Activated B cell treated with CpG ODN at 0.5 μM for 24 hours (primary cell): ENCODE measurements around the gene BCAS3. TPM values are rescaled to one million over a fixed set of nuclear protein-coding genes. Genes with fewer than 3 reads are reported as not detected.
"Not testable (repeated sequence)": the region's sequence is repeated elsewhere in the genome, so short reads cannot be mapped to it uniquely, and the experiment has no call there.

Experiments used
- ATAC-seq: fragments of 200-7000 bp; cut with Tn5 transposase; one replicate; pipeline ENCODE4 v1.10.0; 2021; ENCODE audit warnings: low read depth, mild to moderate bottlenecking, moderate library complexity
- CTCF ChIA-PET: fragments of 350-600 bp; sonication (Branson Sonifier 250); formaldehyde crosslinking; loops from one replicate; lab custom pipeline; 2021; ENCODE audit warnings: antibody characterized with exemption; lab: Charles Lee
- POLR2A ChIA-PET: fragments of 350-600 bp; sonication (Branson Sonifier 250); formaldehyde crosslinking; loops from one replicate; lab custom pipeline; 2021; ENCODE audit warnings: antibody characterized with exemption; lab: Charles Lee
- DNase-seq: peaks from one replicate; pipeline ENCODE4 v3.0.0; 2022
- H3K27ac Mint-ChIP-seq: one replicate; pipeline ENCODE4 v1.8.0; 2020; ENCODE audit warnings: mixed read lengths
- H3K27me3 Mint-ChIP-seq: one replicate; pipeline ENCODE4 v1.8.0; 2021; ENCODE audit warnings: mixed read lengths
- H3K36me3 Mint-ChIP-seq: one replicate; pipeline ENCODE4 v1.8.0; 2021; ENCODE audit warnings: low read depth, mixed read lengths
- H3K4me1 Mint-ChIP-seq: one replicate; pipeline ENCODE4 v1.8.0; 2021; ENCODE audit warnings: mixed read lengths
- H3K4me3 Mint-ChIP-seq: one replicate; pipeline ENCODE4 v1.8.0; 2020; ENCODE audit warnings: mild to moderate bottlenecking, mixed read lengths
- H3K9me3 Mint-ChIP-seq: one replicate; pipeline ENCODE4 v1.8.0; 2020; ENCODE audit warnings: mixed read lengths
- CTCF ChIP-seq: fragments of 200-600 bp; IDR thresholded peaks from one replicate; pipeline ENCODE4 v1.8.0; 2022; ENCODE audit warnings: antibody characterized with exemption, mild to moderate bottlenecking
- intact Hi-C: fragments of 100-400 bp; cut with micrococcal nuclease; formaldehyde crosslinking; loops from one replicate; pipeline ENCODE4 v1.15.1; 2024
- total RNA-seq: library from RNA; stranded (reverse); gene quantifications from 2 replicates; pipeline ENCODE4 v1.2.3, GENCODE V29; 2022

Gene BCAS3
- total RNA-seq, 1 donor from 2014 or later: 37.5 TPM

- no peak for DNase-seq
- Mint-ChIP-seq H3K4me3 (no peak overlapping the region), H3K9me3 (no peaks in the 10 kb centered on the region), H3K4me1 (peaks cover 50% of the 10 kb centered on the region), H3K27me3 (no peaks in the 10 kb centered on the region), H3K36me3 (no peaks in the 10 kb centered on the region), H3K27ac (no peak overlapping the region)
- no peak for TF ChIP-seq CTCF
- intact Hi-C loops: loop anchor here (10.0 kb wide), 1 partner anchor 261 kb away; no protein-coding TSS in a partner anchor
- no peak for ATAC-seq
- ChIA-PET POLR2A (no interaction called here), CTCF (no interaction called here)
Observed at GRCh38 chr17:61144137-61144536, 466.5 kb downstream of the BCAS3 start.

DNA sequence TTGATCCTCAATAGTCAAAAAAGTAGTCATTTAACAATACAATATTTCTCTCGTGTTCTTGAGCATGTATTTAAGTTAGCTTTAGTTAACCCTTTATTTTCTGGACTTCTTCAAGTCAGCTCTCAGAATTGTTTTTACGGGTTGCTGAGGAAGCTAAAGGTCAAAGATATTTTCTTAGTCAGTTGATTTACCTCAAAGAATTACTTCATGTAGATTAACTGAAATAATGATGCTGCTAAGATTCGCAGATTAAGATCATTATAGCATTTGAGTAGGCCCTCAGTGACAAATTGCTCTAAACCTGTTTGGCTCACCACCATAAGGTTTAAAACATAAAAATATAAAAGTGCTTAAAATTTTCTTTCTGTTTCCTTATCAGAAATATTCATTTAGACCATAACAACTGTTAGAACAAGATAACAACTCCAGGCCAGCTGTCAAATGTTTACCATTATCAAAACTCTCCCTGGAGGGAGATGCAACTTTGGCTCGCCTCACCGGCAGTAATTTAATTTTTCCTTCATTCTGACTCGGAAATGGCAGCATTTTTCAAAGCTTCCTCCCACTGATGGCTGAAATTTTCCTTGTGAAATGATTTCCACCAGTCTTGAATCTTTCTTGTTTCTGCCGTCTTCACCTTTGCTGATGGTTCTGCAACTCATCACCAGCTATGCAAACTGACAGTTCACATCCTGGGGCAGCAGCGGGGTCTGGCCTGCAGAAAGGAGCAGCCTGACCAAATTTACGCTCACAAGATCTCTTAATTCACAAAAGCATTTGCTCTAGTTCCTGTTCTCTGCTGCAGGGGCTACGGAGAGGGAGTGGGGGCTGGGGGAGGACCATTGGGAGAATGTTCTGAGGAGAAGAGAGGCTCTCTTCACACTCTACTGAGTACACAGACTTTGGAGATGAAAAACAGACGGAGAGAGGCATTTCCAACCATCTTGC lies 467.2 kb downstream of the BCAS3 start:
- intact Hi-C loops: loop anchor here (10.0 kb wide), 1 partner anchor 260 kb away; no protein-coding TSS in a partner anchor
- Mint-ChIP-seq H3K27me3 (no peaks in the 10 kb centered on the region), H3K4me3 (peak overlapping the region; percentile 61), H3K27ac (peak overlapping the region; percentile 73), H3K9me3 (no peaks in the 10 kb centered on the region), H3K4me1 (peaks cover 45% of the 10 kb centered on the region), H3K36me3 (no peaks in the 10 kb centered on the region)
- TF ChIP-seq CTCF: no peak
- ChIA-PET CTCF (no interaction called here), POLR2A (interaction anchor here (0.6 kb wide), 1 partner anchor 118 kb away, joined by 5 read pairs; no protein-coding TSS in a partner anchor)
- DNase-seq (no peak), ATAC-seq (peak; percentile 54)

DNA sequence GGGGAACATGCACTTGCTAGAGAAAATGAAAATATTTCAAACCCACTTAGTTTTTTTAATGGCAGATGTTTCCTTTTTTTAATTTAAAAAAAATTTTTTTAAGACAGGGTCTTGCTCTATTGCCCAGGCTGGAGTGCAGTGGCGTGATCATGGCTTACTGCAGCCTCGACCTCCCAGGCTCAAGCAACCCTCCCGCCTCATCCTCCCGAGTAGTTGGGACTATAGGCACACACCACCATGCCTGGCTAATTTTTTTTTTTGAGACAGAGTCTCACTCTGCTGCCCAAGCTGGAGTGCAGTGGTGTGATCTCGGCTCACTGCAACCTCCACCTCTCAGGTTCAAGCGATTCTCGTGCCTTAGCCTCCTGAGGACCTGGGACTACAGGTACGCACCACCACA lies 469.2 kb downstream of the BCAS3 start:
- H3K27ac Mint-ChIP-seq, ATAC-seq, H3K36me3 Mint-ChIP-seq, H3K9me3 Mint-ChIP-seq, H3K4me3 Mint-ChIP-seq, CTCF ChIA-PET, POLR2A ChIA-PET, DNase-seq, H3K27me3 Mint-ChIP-seq: not testable (repeated sequence)
- H3K4me1 Mint-ChIP-seq: peaks cover 37% of the 10 kb centered on the region
- intact Hi-C loops: loop anchor here (10.0 kb wide), 1 partner anchor 258 kb away; no protein-coding TSS in a partner anchor

- Mint-ChIP-seq H3K27me3 (no peaks in the 10 kb centered on the region), H3K4me1 (peaks cover 28% of the 10 kb centered on the region), H3K36me3 (no peaks in the 10 kb centered on the region), H3K4me3 (no peak overlapping the region), H3K27ac (no peak overlapping the region), H3K9me3 (no peaks in the 10 kb centered on the region)
- ATAC-seq: no peak
- intact Hi-C loops: loop anchor here (10.0 kb wide), 1 partner anchor 256 kb away; no protein-coding TSS in a partner anchor
- CTCF ChIA-PET: no interaction called here
- TF ChIP-seq CTCF: no peak
- POLR2A ChIA-PET: no interaction called here
- DNase-seq: no peak
Observed at GRCh38 chr17:61149106-61149825, 471.6 kb downstream of the BCAS3 start.

GRCh38 chr17:61149862-61150362 lies 472.3 kb downstream of the BCAS3 start:
- Mint-ChIP-seq H3K27ac (no peak overlapping the region), H3K9me3 (no peaks in the 10 kb centered on the region), H3K4me3 (no peak overlapping the region), H3K4me1 (peaks cover 21% of the 10 kb centered on the region), H3K27me3 (no peaks in the 10 kb centered on the region), H3K36me3 (no peaks in the 10 kb centered on the region)
- POLR2A ChIA-PET: no interaction called here
- ATAC-seq: no peak
- intact Hi-C loops: loop anchor here (10.0 kb wide), 1 partner anchor 255 kb away; no protein-coding TSS in a partner anchor
- TF ChIP-seq CTCF: no peak
- CTCF ChIA-PET: no interaction called here
- no peak for DNase-seq
